ENCODE data around the gene AUNIP.

Gene AUNIP

DNA sequence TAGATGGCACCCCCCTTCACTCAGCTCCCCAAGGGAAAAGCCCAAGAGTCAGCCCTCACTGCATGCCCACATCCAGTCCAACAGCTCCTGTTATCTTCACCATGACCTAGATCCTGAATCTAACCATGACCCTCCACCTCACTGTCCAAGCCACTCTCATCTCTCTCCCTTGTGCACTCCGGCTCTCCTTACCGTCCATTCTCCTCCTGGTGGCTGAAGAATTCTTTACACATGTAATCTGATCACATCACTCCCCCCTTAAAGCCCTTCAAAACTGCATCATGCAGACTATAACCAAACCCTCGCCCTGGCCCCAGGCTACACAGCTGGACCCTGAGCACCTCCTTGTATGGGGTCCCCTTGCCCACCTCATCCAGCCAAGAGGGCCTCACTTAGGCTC lies 30.2 kb upstream of the AUNIP start:
- no peak overlapping the region for H3K4me3 ChIP-seq (ENCODE audit: low read depth, low read length)
- no peak for DNase-seq (ENCODE audit: low read depth)
- no peak for TF ChIP-seq CTCF (IDR thresholded peaks at IDR 0.05; ENCODE audit: low read depth, low read length, missing control alignments)

GRCh38 chr1:25888426-25888987 lies 29.2 kb upstream of the AUNIP start:
- DNase-seq (ENCODE audit: low read depth), result no peak
- no peak overlapping the region for H3K4me3 ChIP-seq (ENCODE audit: low read depth, low read length)
- no peak for TF ChIP-seq CTCF (IDR thresholded peaks at IDR 0.05; ENCODE audit: low read depth, low read length, missing control alignments)

DNA sequence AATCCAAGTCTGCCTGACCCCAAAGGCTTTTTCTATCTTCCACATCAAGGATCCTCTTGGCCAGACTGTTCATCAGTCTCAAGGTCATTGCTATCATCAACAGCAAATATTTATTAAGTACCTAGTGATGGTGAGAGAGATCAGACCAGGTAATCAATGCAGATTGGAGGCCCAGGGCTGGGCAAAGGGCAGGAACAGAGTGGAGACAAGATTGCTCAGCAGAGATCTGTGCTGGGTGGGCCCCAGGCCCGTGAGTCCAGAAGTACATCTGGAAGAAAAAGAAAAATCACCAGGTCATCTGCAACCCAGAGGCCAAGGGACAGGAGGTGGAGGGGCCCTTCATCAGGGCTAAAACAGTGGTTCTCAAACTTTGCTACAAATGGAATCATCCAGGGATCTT lies 26.3 kb upstream of the AUNIP start:
- no peak overlapping the region for H3K4me3 ChIP-seq (ENCODE audit: low read depth, low read length)
- no peak for TF ChIP-seq CTCF (IDR thresholded peaks at IDR 0.05; ENCODE audit: low read depth, low read length, missing control alignments)
- no peak for DNase-seq (ENCODE audit: low read depth)

GRCh38 chr1:25881266-25881665 lies 22.0 kb upstream of the AUNIP start:
- TF ChIP-seq CTCF (IDR thresholded peaks at IDR 0.05; ENCODE audit: low read depth, low read length, missing control alignments), result no peak
- no peak overlapping the region for H3K4me3 ChIP-seq (ENCODE audit: low read depth, low read length)
- no peak for DNase-seq (ENCODE audit: low read depth)

GRCh38 chr1:25880518-25880917 lies 21.3 kb upstream of the AUNIP start:
- DNase-seq (ENCODE audit: low read depth), result no peak
- no peak overlapping the region for H3K4me3 ChIP-seq (ENCODE audit: low read depth, low read length)

DNA sequence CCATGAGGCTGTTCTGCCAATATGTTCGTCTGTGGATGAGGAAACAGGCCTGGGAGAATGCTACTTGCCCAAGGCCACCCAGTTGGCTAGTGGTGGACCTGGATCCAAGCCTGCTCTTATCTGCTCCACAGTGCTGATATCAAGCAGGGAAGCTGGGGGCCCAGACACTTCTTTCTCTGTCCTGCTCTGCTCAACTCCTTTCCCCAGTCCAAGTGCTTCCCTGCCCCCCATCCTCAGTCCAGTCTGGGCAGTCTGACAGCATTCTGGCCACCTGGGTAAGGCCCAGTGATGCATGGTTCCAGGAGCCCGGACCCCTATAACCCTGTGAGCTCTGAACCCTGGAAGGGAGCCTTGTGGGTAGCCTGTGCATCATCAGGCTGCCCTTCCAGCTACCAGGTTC lies 20.4 kb upstream of the AUNIP start:
- DNase-seq (ENCODE audit: low read depth), result no peak
- no peak for TF ChIP-seq CTCF (IDR thresholded peaks at IDR 0.05; ENCODE audit: low read depth, low read length, missing control alignments)
- H3K4me3 ChIP-seq (ENCODE audit: low read depth, low read length), result no peak overlapping the region

More at GRCh38 chr1:25880518-25880917, 21.3 kb upstream of the AUNIP start:
- TF ChIP-seq CTCF (IDR thresholded peaks at IDR 0.05; ENCODE audit: low read depth, low read length, missing control alignments), result no peak

DNA sequence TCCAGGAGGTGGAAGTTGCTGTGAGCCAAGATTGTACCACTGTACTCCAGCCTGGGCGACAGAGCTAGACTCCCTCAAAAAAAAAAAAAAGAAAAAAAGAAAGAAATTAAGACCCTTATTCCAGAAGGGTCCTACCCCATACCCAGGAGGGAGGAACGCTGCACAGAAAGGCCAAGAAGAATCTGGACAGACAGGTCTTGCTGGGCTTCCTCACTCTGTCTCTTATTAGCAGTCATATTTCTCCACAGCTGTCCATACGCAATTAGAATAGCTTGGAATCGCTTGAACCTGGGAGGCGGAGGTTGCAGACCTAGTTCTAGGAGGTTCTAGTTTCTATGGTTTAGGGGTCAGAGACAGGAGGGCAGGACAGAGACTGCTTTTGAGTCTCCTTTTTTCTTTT lies 19.4 kb upstream of the AUNIP start:
- DNase-seq (ENCODE audit: low read depth), result no peak
- no peak for TF ChIP-seq CTCF (IDR thresholded peaks at IDR 0.05; ENCODE audit: low read depth, low read length, missing control alignments)
- H3K4me3 ChIP-seq (ENCODE audit: low read depth, low read length), result no peak overlapping the region
